GM18909 (cell line): ENCODE results near the gene TSHZ1.

Source experiments
- ATAC-seq: cut with Tn5 transposase; IDR thresholded peaks from one replicate; pipeline ENCODE4 v1.9.1; 2021; ENCODE audit warnings: mild to moderate bottlenecking; ENCODE audit not compliant: unreplicated experiment, poor library complexity

The TSHZ1 gene

DNA sequence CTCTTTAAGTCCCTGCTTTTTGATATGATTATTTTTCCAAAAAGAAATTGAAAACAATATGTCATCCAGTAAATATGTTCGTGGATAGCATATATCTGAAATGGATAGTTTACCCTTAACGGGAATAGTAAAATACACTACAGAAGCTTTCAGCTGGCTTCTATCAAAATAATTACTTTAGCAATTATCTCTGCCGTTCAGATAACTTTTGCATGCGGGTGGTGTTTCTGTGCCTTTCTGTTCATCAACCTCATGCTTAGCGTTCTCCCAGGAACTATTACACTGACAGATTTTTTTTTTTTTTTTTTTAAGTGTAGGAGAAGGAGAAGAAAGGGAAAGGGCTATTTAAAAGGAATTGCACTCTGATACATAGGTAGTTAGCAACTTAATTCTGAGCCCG lies 53.6 kb downstream of the TSHZ1 start:
- ATAC-seq = no peak

DNA sequence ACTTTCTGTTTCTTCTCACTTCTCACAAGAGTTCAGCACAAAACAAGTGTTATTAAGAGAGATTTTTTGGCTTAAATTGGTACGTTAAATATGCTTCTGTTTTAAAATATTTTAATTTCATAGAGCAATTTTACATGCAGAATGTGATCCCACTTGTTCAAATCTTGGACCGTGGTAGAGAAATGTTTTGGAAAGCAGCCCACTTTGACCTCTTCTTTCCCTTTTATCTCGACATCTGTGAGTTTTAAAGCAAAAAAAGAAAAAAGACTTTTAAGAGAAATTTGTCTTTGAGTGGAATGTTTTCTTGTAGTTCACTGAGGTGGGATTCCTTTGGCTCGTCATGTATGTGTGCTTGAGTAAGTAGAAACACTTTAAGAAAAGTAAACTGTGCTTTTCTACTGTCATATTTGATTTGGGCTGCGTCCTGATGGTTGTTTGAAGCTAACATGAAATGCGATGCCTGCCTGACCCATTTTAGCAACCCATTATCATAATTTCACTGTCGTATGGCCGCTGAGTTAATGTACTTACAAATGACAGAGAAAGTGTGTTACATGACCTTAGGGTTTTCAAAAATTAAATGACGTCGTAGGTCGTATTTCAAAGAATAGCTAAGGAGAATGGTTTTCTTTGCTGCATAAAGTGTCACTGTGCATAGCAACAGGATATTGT lies 54.5 kb downstream of the TSHZ1 start:
- ATAC-seq = no peak

- ATAC-seq = no peak
Observed at GRCh38 chr18:75265872-75266271, 55.3 kb downstream of the TSHZ1 start.

GRCh38 chr18:75267643-75268363 lies 57.2 kb downstream of the TSHZ1 start:
- ATAC-seq = peak; percentile 65

DNA sequence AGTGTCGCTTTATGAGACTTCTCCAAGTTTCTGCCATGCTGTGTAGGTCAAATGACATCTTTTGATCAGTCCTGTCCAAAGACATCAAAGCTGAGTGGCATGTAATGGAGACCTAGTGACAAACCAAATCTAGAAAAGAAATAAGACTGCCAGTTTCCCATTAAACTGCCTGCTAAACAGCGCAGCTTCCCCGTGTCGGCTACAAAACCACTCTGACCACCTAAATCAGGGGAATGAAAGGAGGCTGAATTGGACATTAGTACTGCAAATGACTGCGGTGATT lies 57.7 kb downstream of the TSHZ1 start:
- no peak for ATAC-seq

DNA sequence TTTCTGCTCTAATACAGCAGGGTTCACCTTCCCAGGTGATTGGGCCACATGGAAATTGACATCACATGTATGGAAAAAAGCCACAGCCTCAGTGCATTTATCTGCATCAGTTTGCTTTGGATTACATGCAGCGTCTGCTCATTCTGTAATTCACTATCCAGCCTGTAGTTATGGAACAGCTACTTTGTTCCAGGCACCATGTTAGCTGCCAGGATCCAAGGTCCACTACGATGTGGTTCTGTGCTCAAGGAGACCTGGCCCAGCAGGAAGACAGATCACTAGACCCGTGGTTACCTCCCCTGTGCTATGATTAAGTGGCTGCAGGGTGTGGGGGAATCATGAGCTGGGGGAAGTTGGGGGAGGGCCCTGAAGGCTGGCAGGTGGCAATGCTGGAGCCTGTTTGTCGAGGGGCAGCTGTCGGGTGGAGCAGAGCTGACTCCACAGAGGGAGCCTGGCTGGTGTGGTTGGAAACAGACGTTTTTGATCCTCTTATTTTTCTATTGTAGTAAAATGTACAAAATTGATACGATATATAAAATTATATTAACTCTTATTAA lies 58.6 kb downstream of the TSHZ1 start:
- ATAC-seq = no peak

GRCh38 chr18:75269696-75270095 lies 59.1 kb downstream of the TSHZ1 start:
- ATAC-seq = no peak

DNA sequence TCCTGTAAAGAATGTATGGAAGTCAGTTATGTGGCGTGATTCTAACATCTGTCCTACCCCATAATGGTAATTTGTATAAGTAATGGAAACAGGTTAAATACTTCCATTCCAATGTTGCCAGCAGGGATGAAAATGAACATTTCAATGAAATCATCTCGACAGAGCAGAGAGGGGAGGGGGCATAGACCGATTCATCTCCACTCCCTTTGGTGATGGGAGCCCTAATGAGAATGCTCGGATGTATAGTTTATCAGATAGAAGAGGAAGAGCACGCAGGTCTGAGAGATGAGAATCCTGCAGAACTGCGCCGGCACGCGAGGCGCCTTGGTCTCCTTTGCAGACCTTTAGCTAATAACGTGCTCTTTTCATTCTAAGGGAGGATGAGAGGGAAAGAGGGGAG lies 61.4 kb downstream of the TSHZ1 start:
- ATAC-seq = no peak

DNA sequence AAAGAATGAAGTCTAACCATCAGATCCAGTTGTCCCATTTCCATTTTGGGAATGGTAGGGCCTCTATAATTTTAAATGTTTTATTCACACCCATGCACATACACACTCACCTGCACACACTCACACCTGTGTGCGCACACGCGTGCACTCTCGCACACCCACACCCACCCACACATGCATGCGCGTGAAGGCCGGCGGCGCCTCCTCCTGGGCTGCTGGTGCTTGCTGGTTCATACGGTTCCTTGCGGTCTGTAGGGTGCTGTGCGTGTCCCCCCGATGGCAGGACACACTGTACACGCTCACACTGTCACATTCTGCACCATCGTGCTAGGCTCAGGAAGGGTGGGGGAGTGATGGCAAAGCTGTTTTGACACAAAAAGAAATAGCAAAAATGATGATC lies 63.2 kb downstream of the TSHZ1 start:
- no peak for ATAC-seq

- ATAC-seq = no peak
Observed at GRCh38 chr18:75275226-75275625, 64.6 kb downstream of the TSHZ1 start.

GRCh38 chr18:75276818-75277609 lies 66.4 kb downstream of the TSHZ1 start:
- ATAC-seq = no peak

DNA sequence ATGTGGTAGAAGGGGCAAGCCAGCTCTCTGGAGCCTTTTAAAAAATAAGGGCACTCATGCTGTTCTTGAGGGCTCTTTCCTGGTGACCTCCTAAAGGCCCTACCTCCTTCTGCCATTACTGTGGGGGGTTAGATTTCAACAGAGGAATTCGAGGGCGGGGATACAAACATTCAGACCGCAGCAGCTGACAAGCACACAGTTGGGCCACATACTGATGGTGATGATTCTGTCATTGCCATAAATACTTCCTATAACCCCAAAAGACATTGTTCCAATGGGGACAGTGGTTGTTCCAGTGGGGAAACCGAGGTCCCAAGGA lies 67.0 kb downstream of the TSHZ1 start:
- no peak for ATAC-seq

DNA sequence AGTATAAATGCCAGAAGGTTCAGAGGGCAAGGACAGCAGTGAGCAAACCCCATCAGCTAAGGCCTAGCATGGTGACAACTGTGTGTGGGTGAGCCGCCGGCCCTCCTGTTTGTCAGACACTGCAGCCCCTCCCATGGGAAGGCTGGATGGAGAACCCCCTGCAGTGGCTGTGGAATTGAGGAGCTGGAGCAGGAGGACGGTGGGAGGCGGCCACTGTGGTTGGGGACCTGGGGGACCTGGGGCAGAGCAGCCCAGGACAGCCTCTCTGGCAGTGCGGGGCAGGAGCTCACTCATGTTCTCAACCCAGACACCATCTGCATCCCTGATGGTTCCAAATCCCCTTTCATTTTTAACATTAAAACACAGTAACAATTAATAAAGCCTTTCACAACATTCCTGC lies 68.8 kb downstream of the TSHZ1 start:
- no peak for ATAC-seq

- ATAC-seq = no peak
Observed at GRCh38 chr18:75280427-75281280, 70.1 kb downstream of the TSHZ1 start.

- ATAC-seq = no peak
Observed at GRCh38 chr18:75282746-75283145, 72.1 kb downstream of the TSHZ1 start.

DNA sequence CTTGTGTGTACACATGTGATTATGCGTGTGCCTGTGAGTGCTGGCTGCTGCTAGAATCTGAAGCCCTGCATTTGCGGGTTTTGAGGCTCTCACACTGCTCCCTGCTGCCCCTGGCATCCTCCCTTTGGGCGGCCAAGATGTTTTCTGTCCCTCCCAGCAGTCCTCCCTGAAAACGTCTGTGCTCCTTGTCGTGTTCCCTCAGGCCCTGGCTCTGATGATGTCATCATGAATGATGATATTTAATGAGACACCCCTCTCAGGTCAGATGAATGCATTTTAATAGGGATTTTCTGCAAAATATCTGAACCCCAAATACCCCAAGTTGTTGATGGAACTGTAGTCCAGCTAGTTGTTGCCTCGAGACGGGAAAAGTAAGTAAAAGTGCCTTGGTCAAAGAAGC lies 73.1 kb downstream of the TSHZ1 start:
- no peak for ATAC-seq

GRCh38 chr18:75284566-75284965 lies 74.0 kb downstream of the TSHZ1 start:
- no peak for ATAC-seq

DNA sequence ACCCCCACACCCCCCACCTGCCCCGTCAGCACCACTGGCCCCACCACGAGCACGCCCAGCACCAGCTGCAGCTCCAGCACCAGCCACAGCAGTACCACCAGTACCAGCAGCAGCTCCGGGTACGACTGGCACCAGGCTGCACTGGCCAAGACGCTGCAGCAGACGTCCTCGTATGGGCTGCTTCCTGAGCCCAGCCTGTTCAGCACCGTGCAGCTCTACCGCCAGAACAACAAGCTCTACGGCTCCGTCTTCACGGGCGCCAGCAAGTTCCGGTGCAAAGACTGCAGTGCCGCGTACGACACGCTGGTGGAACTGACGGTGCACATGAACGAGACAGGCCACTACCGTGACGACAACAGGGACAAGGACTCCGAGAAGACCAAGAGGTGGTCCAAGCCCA lies 75.3 kb downstream of the TSHZ1 start:
- ATAC-seq = no peak

DNA sequence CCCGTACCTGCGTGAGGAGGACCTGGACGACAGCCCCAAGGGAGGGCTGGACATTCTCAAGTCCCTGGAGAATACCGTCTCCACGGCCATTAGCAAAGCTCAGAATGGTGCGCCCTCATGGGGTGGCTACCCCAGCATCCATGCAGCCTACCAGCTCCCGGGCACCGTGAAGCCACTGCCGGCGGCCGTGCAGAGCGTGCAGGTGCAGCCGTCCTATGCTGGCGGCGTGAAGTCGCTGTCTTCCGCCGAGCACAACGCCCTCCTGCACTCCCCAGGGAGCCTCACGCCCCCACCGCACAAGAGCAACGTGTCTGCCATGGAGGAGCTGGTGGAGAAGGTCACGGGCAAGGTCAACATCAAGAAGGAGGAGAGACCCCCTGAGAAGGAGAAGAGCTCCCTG lies 76.4 kb downstream of the TSHZ1 start:
- no peak for ATAC-seq

DNA sequence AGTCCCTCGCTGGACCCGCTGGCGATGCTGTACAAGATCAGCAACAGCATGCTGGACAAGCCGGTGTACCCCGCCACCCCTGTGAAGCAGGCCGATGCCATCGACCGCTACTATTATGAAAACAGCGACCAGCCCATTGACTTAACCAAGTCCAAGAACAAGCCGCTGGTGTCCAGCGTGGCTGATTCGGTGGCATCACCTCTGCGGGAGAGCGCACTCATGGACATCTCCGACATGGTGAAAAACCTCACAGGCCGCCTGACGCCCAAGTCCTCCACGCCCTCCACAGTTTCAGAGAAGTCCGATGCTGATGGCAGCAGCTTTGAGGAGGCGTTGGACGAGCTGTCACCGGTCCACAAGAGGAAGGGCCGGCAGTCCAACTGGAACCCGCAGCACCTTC lies 77.1 kb downstream of the TSHZ1 start:
- no peak for ATAC-seq

DNA sequence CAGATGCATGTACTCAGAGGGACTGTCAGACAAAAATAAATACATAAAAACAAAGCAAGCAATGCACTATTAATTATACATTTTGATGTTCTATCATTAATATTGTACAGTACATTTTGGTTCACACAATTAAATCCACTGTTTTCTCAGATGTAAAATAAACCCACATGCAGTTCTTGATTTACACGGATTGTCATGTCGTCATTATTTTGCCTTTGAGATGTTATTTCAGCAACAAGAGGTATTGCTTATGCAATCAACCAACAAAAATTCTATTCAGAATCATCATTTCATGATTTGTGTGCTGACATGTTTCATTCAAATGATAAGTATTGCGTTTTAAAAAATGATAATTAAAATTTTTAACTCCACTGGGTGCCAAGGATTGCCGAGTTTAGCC lies 79.2 kb downstream of the TSHZ1 start:
- ATAC-seq = no peak
